ENCODE measurements around the gene MMP20. TPM values are rescaled to one million over a fixed set of nuclear protein-coding genes. Genes with fewer than 3 reads are reported as not detected.

Gene MMP20
- total RNA-seq, 2 experiments from 2014 or later = not detected

GRCh38 chr11:102608699-102609098 is 16.4 kb downstream of the MMP20 start:
- ChIA-PET CTCF (interaction anchor here (1.7 to 2.1 kb wide), 2 partner anchors 113 to 267 kb away, joined by 5 to 12 read pairs; no protein-coding TSS in a partner anchor), POLR2A (no interaction called here)
- ATAC-seq (no peak), DNase-seq (no peak)
- Mint-ChIP-seq H3K9me3 (no peaks in the 10 kb centered on the region), H3K36me3 (ENCODE audit: low read depth) (no peaks in the 10 kb centered on the region), H3K4me3 (no peak overlapping the region), H3K27me3 (no peaks in the 10 kb centered on the region), H3K27ac (no peak overlapping the region), H3K4me1 (ENCODE audit: low read depth) (peaks cover 5% of the 10 kb centered on the region)
- no peak for TF ChIP-seq CTCF (IDR thresholded peaks at IDR 0.05)
- intact Hi-C loops (cut with micrococcal nuclease) = no loop called here

GRCh38 chr11:102604875-102605274 is 20.3 kb downstream of the MMP20 start:
- TF ChIP-seq CTCF (IDR thresholded peaks at IDR 0.05) = no peak
- CTCF ChIA-PET = interaction anchor here (0.7 to 4.1 kb wide), 5 partner anchors 9 to 262 kb away, joined by 3 to 33 read pairs (median 3); no protein-coding TSS in a partner anchor
- peaks cover 11% of the 10 kb centered on the region for H3K4me1 Mint-ChIP-seq (ENCODE audit: low read depth)
- no peaks in the 10 kb centered on the region for H3K9me3 Mint-ChIP-seq
- intact Hi-C loops (cut with micrococcal nuclease) = no loop called here
- no peak overlapping the region for H3K27ac Mint-ChIP-seq
- DNase-seq (no peak), ATAC-seq (no peak)
- no peaks in the 10 kb centered on the region for H3K36me3 Mint-ChIP-seq (ENCODE audit: low read depth)
- H3K27me3 Mint-ChIP-seq = no peaks in the 10 kb centered on the region
- POLR2A ChIA-PET = no interaction called here
- H3K4me3 Mint-ChIP-seq = no peak overlapping the region

GRCh38 chr11:102604011-102604410 is 21.1 kb downstream of the MMP20 start:
- peaks cover 19% of the 10 kb centered on the region for H3K4me1 Mint-ChIP-seq (ENCODE audit: low read depth)
- no peak overlapping the region for H3K4me3 Mint-ChIP-seq
- no peak overlapping the region for H3K27ac Mint-ChIP-seq
- no peaks in the 10 kb centered on the region for H3K36me3 Mint-ChIP-seq (ENCODE audit: low read depth)
- no peak for TF ChIP-seq CTCF (IDR thresholded peaks at IDR 0.05)
- no peaks in the 10 kb centered on the region for H3K27me3 Mint-ChIP-seq
- CTCF ChIA-PET = interaction anchor here (0.7 to 4.1 kb wide), 6 partner anchors 10 to 262 kb away, joined by 3 to 33 read pairs (median 4); no protein-coding TSS in a partner anchor
- ATAC-seq (no peak), DNase-seq (no peak)
- POLR2A ChIA-PET = no interaction called here
- no peaks in the 10 kb centered on the region for H3K9me3 Mint-ChIP-seq
- intact Hi-C loops (cut with micrococcal nuclease) = no loop called here

GRCh38 chr11:102603576-102603975 is 21.6 kb downstream of the MMP20 start:
- intact Hi-C loops (cut with micrococcal nuclease) = no loop called here
- no peaks in the 10 kb centered on the region for H3K27me3 Mint-ChIP-seq
- no peak for TF ChIP-seq CTCF (IDR thresholded peaks at IDR 0.05)
- H3K4me3 Mint-ChIP-seq = no peak overlapping the region
- H3K9me3 Mint-ChIP-seq = no peaks in the 10 kb centered on the region
- no peaks in the 10 kb centered on the region for H3K36me3 Mint-ChIP-seq (ENCODE audit: low read depth)
- H3K4me1 Mint-ChIP-seq (ENCODE audit: low read depth) = peaks cover 24% of the 10 kb centered on the region
- no peak for DNase-seq
- ChIA-PET POLR2A (no interaction called here), CTCF (interaction anchor here (0.9 to 4.1 kb wide), 4 partner anchors 10 to 262 kb away, joined by 3 to 33 read pairs (median 8); no protein-coding TSS in a partner anchor)
- no peak overlapping the region for H3K27ac Mint-ChIP-seq
- no peak for ATAC-seq

- TF ChIP-seq CTCF (IDR thresholded peaks at IDR 0.05) = no peak
- ATAC-seq = no peak
- H3K27ac Mint-ChIP-seq = no peak overlapping the region
- peaks cover 26% of the 10 kb centered on the region for H3K4me1 Mint-ChIP-seq (ENCODE audit: low read depth)
- H3K4me3 Mint-ChIP-seq = no peak overlapping the region
- H3K9me3 Mint-ChIP-seq = no peaks in the 10 kb centered on the region
- DNase-seq = no peak
- no peaks in the 10 kb centered on the region for H3K27me3 Mint-ChIP-seq
- intact Hi-C loops (cut with micrococcal nuclease) = no loop called here
- ChIA-PET CTCF (interaction anchor here (0.9 to 4.1 kb wide), 4 partner anchors 11 to 261 kb away, joined by 3 to 33 read pairs (median 8); no protein-coding TSS in a partner anchor), POLR2A (no interaction called here)
- H3K36me3 Mint-ChIP-seq (ENCODE audit: low read depth) = no peaks in the 10 kb centered on the region
These were observed 22.0 kb downstream of the MMP20 start for GRCh38 chr11:102603091-102603490.
